Measurements from ENCODE around the gene TTC33. TPM values are rescaled to one million over a fixed set of nuclear protein-coding genes. Genes with fewer than 3 reads are reported as not detected.

The TTC33 gene
- polyA plus RNA-seq, 1 of the 3 experiments (the other 2 are of a cell fraction): 2.2 TPM

GRCh38 chr5:40551496-40552491 lies 204.0 kb downstream of the TTC33 start:
- H3K4me2 ChIP-seq: peak overlapping the region; percentile 43
- H3K9me2 ChIP-seq: no peaks in the 10 kb centered on the region
- POLR2A ChIA-PET: no interaction called here
- no peak for TF ChIP-seq GATA2 (CRISPR knock-in tag; IDR thresholded peaks at IDR 0.05)
- peak; percentile 63; the same call in 1 of the 2 replicates for TF ChIP-seq FOSL2 (IDR thresholded peaks at IDR 0.05; ENCODE audit: borderline replicate concordance, low read depth)
- TF ChIP-seq SIN3A (IDR thresholded peaks at IDR 0.05; ENCODE audit: borderline replicate concordance, low read depth, low read length): no peak
- peak; percentile 41 for TF ChIP-seq NFIC (IDR thresholded peaks at IDR 0.05; ENCODE audit: borderline replicate concordance)
- TF ChIP-seq JUND (IDR thresholded peaks at IDR 0.05): peak; percentile 42; the same call in 1 of the 2 replicates
- TF ChIP-seq TCF12 (IDR thresholded peaks at IDR 0.05): peak; percentile 44; the same call in 1 of the 2 replicates
- no peak for TF ChIP-seq YY1 (IDR thresholded peaks at IDR 0.05; ENCODE audit: low read depth)
- TF ChIP-seq MXI1 (IDR thresholded peaks at IDR 0.05; ENCODE audit: low read depth, low read length): no peak
- TF ChIP-seq TEAD4 (IDR thresholded peaks at IDR 0.05; ENCODE audit: borderline replicate concordance, insufficient read depth): 0 out of 2 replicates have a peak, but pooled peaks have one; percentile 16
- TF ChIP-seq GABPA (IDR thresholded peaks at IDR 0.05; ENCODE audit: low read depth): no peak
- no peak overlapping the region for H3K4me3 ChIP-seq (ENCODE audit: low read depth in 2 of 2, low read length in 1 of 2)
- no peaks in the 10 kb centered on the region for H3K9me3 ChIP-seq
- H3K79me2 ChIP-seq (ENCODE audit: insufficient read depth): no peaks in the 10 kb centered on the region
- H4K20me1 ChIP-seq (ENCODE audit: insufficient read depth): no peaks in the 10 kb centered on the region
- no peaks in the 10 kb centered on the region for H3K36me3 ChIP-seq (replicated peaks in 1 of 2; ENCODE audit: control insufficient read depth in 1 of 2, insufficient read depth in 2 of 2, low read length in 1 of 2)
- H3K27ac ChIP-seq (ENCODE audit: low read depth in 2 of 2, low read length in 1 of 2): peak overlapping the region in 1 of 2 experiments; percentile 79; a peak in 2 of 4 replicates
- no peaks in the 10 kb centered on the region for H3K4me1 ChIP-seq (ENCODE audit: control insufficient read depth in 1 of 2, insufficient read depth in 2 of 2, low read depth in 1 of 2, low read length in 1 of 2)
- DNase-seq: no peak
- WGBS (ENCODE audit: low lambda C conversion rate): 14% methylated on average over 8 of the region's 8 CpGs
- H3K27me3 ChIP-seq (ENCODE audit: insufficient read depth): no peaks in the 10 kb centered on the region
- CTCF ChIA-PET: no interaction called here
- peak overlapping the region; percentile 72 for H2AFZ ChIP-seq (ENCODE audit: low read depth)
- peaks cover 8% of the 10 kb centered on the region for H3F3A ChIP-seq (replicated peaks; ENCODE audit: insufficient read depth)
- peak overlapping the region; percentile 14; the same call in 1 of the 2 replicates for H3K9ac ChIP-seq

GRCh38 chr5:40550481-40550880 lies 205.3 kb downstream of the TTC33 start:
- Histone ChIP-seq H3K79me2 (ENCODE audit: insufficient read depth) (no peaks in the 10 kb centered on the region), H4K20me1 (ENCODE audit: insufficient read depth) (no peaks in the 10 kb centered on the region), H2AFZ (ENCODE audit: low read depth) (no peak overlapping the region), H3K9me3 (no peaks in the 10 kb centered on the region), H3K36me3 (replicated peaks in 1 of 2; ENCODE audit: control insufficient read depth in 1 of 2, insufficient read depth in 2 of 2, low read length in 1 of 2) (no peaks in the 10 kb centered on the region), H3K9ac (no peak overlapping the region), H3K4me1 (ENCODE audit: control insufficient read depth in 1 of 2, insufficient read depth in 2 of 2, low read depth in 1 of 2, low read length in 1 of 2) (no peaks in the 10 kb centered on the region), H3K27me3 (ENCODE audit: insufficient read depth) (no peaks in the 10 kb centered on the region), H3K9me2 (no peaks in the 10 kb centered on the region), H3K4me2 (no peak overlapping the region), H3K27ac (ENCODE audit: low read depth in 2 of 2, low read length in 1 of 2) (no peak overlapping the region), H3F3A (replicated peaks; ENCODE audit: insufficient read depth) (peaks cover 8% of the 10 kb centered on the region), H3K4me3 (ENCODE audit: low read depth in 2 of 2, low read length in 1 of 2) (no peak overlapping the region)
- CTCF ChIA-PET: no interaction called here
- DNase-seq: no peak
- POLR2A ChIA-PET: no interaction called here
- TF ChIP-seq GATA2 (CRISPR knock-in tag; IDR thresholded peaks at IDR 0.05) (no peak), SIN3A (IDR thresholded peaks at IDR 0.05; ENCODE audit: borderline replicate concordance, low read depth, low read length) (no peak), EP300 (IDR thresholded peaks at IDR 0.05; ENCODE audit: borderline replicate concordance in 1 of 2, low read depth in 1 of 2, low read length in 1 of 2) (no peak), TEAD4 (IDR thresholded peaks at IDR 0.05; ENCODE audit: borderline replicate concordance, insufficient read depth) (no peak), JUND (IDR thresholded peaks at IDR 0.05) (no peak), TCF12 (IDR thresholded peaks at IDR 0.05) (no peak), FOXM1 (IDR thresholded peaks at IDR 0.05; ENCODE audit: low read depth) (no peak), ELF1 (IDR thresholded peaks at IDR 0.05) (no peak), POLR2AphosphoS5 (IDR thresholded peaks at IDR 0.05; ENCODE audit: low read depth, low read length) (no peak), NFIC (IDR thresholded peaks at IDR 0.05; ENCODE audit: borderline replicate concordance) (no peak), MEF2A (IDR thresholded peaks at IDR 0.05; ENCODE audit: borderline replicate concordance, low read depth) (no peak), FOXJ3 (CRISPR knock-in tag; IDR thresholded peaks at IDR 0.05) (no peak), EZH2phosphoT487 (IDR thresholded peaks at IDR 0.05; ENCODE audit: borderline replicate concordance, low read depth) (no peak), RXRA (IDR thresholded peaks at IDR 0.05; ENCODE audit: borderline replicate concordance, low read depth) (no peak), YY1 (IDR thresholded peaks at IDR 0.05; ENCODE audit: low read depth) (no peak)
- TF ChIP-seq, protein P1, sequence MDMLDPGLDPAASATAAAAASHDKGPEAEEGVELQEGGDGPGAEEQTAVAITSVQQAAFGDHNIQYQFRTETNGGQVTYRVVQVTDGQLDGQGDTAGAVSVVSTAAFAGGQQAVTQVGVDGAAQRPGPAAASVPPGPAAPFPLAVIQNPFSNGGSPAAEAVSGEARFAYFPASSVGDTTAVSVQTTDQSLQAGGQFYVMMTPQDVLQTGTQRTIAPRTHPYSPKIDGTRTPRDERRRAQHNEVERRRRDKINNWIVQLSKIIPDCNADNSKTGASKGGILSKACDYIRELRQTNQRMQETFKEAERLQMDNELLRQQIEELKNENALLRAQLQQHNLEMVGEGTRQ (IDR thresholded peaks at IDR 0.05; ENCODE audit: borderline replicate concordance, low read depth, low read length): no peak
- TF ChIP-seq, protein P2, sequence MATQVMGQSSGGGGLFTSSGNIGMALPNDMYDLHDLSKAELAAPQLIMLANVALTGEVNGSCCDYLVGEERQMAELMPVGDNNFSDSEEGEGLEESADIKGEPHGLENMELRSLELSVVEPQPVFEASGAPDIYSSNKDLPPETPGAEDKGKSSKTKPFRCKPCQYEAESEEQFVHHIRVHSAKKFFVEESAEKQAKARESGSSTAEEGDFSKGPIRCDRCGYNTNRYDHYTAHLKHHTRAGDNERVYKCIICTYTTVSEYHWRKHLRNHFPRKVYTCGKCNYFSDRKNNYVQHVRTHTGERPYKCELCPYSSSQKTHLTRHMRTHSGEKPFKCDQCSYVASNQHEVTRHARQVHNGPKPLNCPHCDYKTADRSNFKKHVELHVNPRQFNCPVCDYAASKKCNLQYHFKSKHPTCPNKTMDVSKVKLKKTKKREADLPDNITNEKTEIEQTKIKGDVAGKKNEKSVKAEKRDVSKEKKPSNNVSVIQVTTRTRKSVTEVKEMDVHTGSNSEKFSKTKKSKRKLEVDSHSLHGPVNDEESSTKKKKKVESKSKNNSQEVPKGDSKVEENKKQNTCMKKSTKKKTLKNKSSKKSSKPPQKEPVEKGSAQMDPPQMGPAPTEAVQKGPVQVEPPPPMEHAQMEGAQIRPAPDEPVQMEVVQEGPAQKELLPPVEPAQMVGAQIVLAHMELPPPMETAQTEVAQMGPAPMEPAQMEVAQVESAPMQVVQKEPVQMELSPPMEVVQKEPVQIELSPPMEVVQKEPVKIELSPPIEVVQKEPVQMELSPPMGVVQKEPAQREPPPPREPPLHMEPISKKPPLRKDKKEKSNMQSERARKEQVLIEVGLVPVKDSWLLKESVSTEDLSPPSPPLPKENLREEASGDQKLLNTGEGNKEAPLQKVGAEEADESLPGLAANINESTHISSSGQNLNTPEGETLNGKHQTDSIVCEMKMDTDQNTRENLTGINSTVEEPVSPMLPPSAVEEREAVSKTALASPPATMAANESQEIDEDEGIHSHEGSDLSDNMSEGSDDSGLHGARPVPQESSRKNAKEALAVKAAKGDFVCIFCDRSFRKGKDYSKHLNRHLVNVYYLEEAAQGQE (IDR thresholded peaks at IDR 0.05; ENCODE audit: low read depth, low read length): no peak

Data from SK-N-SH (cell line).